ENCODE data around the gene KRTAP5-11.
"Not testable (repeated sequence)": the region's sequence is repeated elsewhere in the genome, so short reads cannot be mapped to it uniquely, and the experiment has no call there.

DNA sequence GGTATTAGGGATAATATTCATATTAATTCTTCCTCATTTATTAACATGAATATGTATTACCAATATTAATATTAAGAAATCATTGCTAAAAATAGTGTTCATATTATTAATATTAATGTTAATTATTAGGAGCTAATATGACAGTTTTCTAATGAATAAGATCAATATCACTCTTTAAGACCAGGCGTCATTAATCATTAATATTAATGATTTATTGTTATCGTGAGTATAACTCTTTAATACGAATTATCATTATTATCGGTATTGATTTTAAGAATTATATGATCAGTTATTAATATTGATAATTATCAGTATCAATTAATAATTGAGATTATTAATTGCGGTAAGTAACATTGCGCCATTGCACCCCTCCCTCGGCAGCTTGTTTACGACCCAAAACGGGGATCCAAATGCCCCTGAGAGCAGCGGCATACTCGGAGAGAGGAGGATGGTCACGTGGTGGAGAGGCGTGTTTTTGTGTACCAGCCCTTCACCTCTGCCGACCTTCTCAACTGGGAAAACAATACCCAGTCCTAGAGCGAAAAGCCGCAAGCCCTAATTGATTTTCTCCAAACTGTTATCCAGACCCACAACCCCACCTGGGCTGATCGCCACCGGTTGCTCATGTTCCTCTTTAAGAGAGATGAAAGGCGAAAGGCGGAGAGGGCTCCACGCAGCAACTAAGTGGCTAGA is 28.7 kb upstream of the KRTAP5-11 start:
- TF ChIP-seq, protein P1, sequence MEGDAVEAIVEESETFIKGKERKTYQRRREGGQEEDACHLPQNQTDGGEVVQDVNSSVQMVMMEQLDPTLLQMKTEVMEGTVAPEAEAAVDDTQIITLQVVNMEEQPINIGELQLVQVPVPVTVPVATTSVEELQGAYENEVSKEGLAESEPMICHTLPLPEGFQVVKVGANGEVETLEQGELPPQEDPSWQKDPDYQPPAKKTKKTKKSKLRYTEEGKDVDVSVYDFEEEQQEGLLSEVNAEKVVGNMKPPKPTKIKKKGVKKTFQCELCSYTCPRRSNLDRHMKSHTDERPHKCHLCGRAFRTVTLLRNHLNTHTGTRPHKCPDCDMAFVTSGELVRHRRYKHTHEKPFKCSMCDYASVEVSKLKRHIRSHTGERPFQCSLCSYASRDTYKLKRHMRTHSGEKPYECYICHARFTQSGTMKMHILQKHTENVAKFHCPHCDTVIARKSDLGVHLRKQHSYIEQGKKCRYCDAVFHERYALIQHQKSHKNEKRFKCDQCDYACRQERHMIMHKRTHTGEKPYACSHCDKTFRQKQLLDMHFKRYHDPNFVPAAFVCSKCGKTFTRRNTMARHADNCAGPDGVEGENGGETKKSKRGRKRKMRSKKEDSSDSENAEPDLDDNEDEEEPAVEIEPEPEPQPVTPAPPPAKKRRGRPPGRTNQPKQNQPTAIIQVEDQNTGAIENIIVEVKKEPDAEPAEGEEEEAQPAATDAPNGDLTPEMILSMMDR (IDR thresholded peaks at IDR 0.05; ENCODE audit: poor library complexity), result not testable (repeated sequence)
- not testable (repeated sequence) for TF ChIP-seq EZH2phosphoT487 (IDR thresholded peaks at IDR 0.05; ENCODE audit: low read depth, severe bottlenecking, unreplicated experiment)

Data from hepatocyte (in vitro differentiated cells).